ENCODE measurements around the gene SLC25A27. TPM values are rescaled to one million over a fixed set of nuclear protein-coding genes. Genes with fewer than 3 reads are reported as not detected.

SLC25A27 gene
- total and polyA plus RNA-seq, 2 donors (not counting 1 experiment from before 2014, with no cell fraction given): 0.75 to 3.8 TPM

DNA sequence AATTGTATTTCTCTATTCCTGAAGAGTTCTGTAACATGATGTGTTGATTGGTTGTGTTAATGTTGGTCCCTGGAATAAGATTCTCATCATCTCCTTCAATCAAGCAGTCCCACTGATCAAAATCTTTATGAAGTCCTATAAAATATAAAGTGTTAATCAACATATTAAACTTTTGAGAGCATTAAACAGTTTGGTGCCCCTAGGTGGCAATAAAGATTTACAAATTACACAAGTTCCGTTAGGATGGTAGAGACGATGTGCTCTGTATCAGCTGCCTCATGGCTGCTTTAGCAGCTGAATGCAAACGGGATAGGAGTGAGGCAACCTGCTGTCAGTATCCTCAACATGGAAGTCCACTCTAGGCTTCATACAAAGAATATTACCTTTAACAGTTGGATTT, 51.8 kb downstream of the SLC25A27 start:
- H3K79me2 ChIP-seq (ENCODE audit: control insufficient read depth, insufficient read depth, low read length): no peaks in the 10 kb centered on the region
- no peak overlapping the region for H3K27ac Mint-ChIP-seq

DNA sequence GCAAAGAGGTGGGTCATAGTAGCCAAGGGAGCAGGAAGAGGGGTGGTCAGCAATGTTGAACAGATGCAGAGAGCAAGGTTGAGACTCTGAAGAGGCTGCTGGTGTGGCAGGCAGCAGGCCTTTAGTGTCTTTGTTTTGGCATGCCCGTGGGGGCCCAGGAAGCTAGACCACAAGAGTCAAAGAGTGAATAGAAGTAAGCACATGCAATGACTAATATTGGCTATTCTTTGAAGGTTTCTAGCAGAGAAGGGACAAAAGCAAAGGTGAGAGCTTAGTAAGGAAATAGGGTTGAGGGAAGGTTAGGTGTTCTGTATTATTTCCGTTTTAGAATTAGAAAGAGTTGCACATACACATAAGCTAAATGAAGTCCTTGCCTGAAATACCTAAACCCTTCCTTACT, 53.7 kb downstream of the SLC25A27 start:
- peaks cover 22% of the 10 kb centered on the region for H3K27me3 Mint-ChIP-seq
- H3K4me3 Mint-ChIP-seq: no peak overlapping the region
- Histone ChIP-seq H3K9ac (ENCODE audit: low read length) (no peak overlapping the region), H3K27me3 (replicated peaks in 1 of 4; ENCODE audit: control extremely low read depth in 1 of 4, control insufficient read depth in 3 of 4, insufficient read depth in 4 of 4, low read length in 3 of 4) (peaks cover 0 to 4% (median 2%) of the 10 kb centered on the region in 4 experiments), H3K4me3 (ENCODE audit: control extremely low read depth in 1 of 5, extremely low read depth in 1 of 5, insufficient read depth in 1 of 5, low read depth in 2 of 5, low read length in 4 of 5) (no peak overlapping the region), H2AFZ (ENCODE audit: insufficient read depth, low read depth, low read length, poor library complexity, severe bottlenecking) (no peak overlapping the region), H3K4me2 (replicated peaks; ENCODE audit: low read depth, low read length, poor library complexity, severe bottlenecking) (no peak overlapping the region), H3K9me3 (ENCODE audit: control extremely low read depth in 1 of 3, control insufficient read depth in 2 of 3, insufficient read depth in 1 of 3, low read length in 2 of 3) (no peaks in the 10 kb centered on the region), H4K20me1 (ENCODE audit: control insufficient read depth, insufficient read depth, low read length, poor library complexity, severe bottlenecking) (no peaks in the 10 kb centered on the region), H3K36me3 (replicated peaks in 1 of 2; ENCODE audit: control extremely low read depth in 1 of 2, control insufficient read depth in 1 of 2, extremely low read depth in 1 of 2, insufficient read depth in 2 of 2, low read length in 1 of 2) (no peaks in the 10 kb centered on the region), H3K4me1 (ENCODE audit: control insufficient read depth in 2 of 2, insufficient read depth in 2 of 2, low read length in 2 of 2) (no peaks in the 10 kb centered on the region), H3K79me2 (ENCODE audit: control insufficient read depth, insufficient read depth, low read length) (no peaks in the 10 kb centered on the region), H3K27ac (ENCODE audit: low read length in 2 of 2) (no peak overlapping the region)
- H3K4me1 Mint-ChIP-seq: no peaks in the 10 kb centered on the region
- WGBS (ENCODE audit: insufficient coverage): 80% methylated on average over 1 of the region's 2 CpGs
- POLR2A ChIA-PET: no interaction called here
- DNase-seq (no peak), ATAC-seq (ENCODE audit: low read depth) (no peak)
- CTCF ChIA-PET: no interaction called here
- intact Hi-C loops (cut with micrococcal nuclease): no loop called here
- no peak for TF ChIP-seq EZH2 (IDR thresholded peaks at IDR 0.05; ENCODE audit: borderline replicate concordance, insufficient read depth, low read depth, low read length, poor library complexity, severe bottlenecking)
- TF ChIP-seq, protein P1, sequence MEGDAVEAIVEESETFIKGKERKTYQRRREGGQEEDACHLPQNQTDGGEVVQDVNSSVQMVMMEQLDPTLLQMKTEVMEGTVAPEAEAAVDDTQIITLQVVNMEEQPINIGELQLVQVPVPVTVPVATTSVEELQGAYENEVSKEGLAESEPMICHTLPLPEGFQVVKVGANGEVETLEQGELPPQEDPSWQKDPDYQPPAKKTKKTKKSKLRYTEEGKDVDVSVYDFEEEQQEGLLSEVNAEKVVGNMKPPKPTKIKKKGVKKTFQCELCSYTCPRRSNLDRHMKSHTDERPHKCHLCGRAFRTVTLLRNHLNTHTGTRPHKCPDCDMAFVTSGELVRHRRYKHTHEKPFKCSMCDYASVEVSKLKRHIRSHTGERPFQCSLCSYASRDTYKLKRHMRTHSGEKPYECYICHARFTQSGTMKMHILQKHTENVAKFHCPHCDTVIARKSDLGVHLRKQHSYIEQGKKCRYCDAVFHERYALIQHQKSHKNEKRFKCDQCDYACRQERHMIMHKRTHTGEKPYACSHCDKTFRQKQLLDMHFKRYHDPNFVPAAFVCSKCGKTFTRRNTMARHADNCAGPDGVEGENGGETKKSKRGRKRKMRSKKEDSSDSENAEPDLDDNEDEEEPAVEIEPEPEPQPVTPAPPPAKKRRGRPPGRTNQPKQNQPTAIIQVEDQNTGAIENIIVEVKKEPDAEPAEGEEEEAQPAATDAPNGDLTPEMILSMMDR (IDR thresholded peaks at IDR 0.05): no peak
- no peaks in the 10 kb centered on the region for H3K9me3 Mint-ChIP-seq (ENCODE audit: insufficient read depth)
- no peak overlapping the region for H3K27ac Mint-ChIP-seq

More for the DNA sequence above, 51.8 kb downstream of the SLC25A27 start:
- no peaks in the 10 kb centered on the region for H3K4me1 Mint-ChIP-seq
- TF ChIP-seq, protein P1 (IDR thresholded peaks at IDR 0.05): no peak
- no peak for TF ChIP-seq EZH2 (IDR thresholded peaks at IDR 0.05; ENCODE audit: borderline replicate concordance, insufficient read depth, low read depth, low read length, poor library complexity, severe bottlenecking)
- H3K4me3 Mint-ChIP-seq: no peak overlapping the region
- no CpG with 5 or more reads among the region's 3 CpGs for WGBS (ENCODE audit: insufficient coverage)
- ChIA-PET POLR2A (no interaction called here), CTCF (no interaction called here)
- Histone ChIP-seq H3K9ac (ENCODE audit: low read length) (no peak overlapping the region), H2AFZ (ENCODE audit: insufficient read depth, low read depth, low read length, poor library complexity, severe bottlenecking) (no peak overlapping the region), H3K36me3 (replicated peaks in 1 of 2; ENCODE audit: control extremely low read depth in 1 of 2, control insufficient read depth in 1 of 2, extremely low read depth in 1 of 2, insufficient read depth in 2 of 2, low read length in 1 of 2) (no peaks in the 10 kb centered on the region), H3K4me2 (replicated peaks; ENCODE audit: low read depth, low read length, poor library complexity, severe bottlenecking) (no peak overlapping the region), H4K20me1 (ENCODE audit: control insufficient read depth, insufficient read depth, low read length, poor library complexity, severe bottlenecking) (no peaks in the 10 kb centered on the region), H3K27me3 (replicated peaks in 1 of 4; ENCODE audit: control extremely low read depth in 1 of 4, control insufficient read depth in 3 of 4, insufficient read depth in 4 of 4, low read length in 3 of 4) (peaks cover 0 to 4% (median 2%) of the 10 kb centered on the region in 4 experiments), H3K9me3 (ENCODE audit: control extremely low read depth in 1 of 3, control insufficient read depth in 2 of 3, insufficient read depth in 1 of 3, low read length in 2 of 3) (no peaks in the 10 kb centered on the region), H3K4me1 (ENCODE audit: control insufficient read depth in 2 of 2, insufficient read depth in 2 of 2, low read length in 2 of 2) (no peaks in the 10 kb centered on the region), H3K27ac (ENCODE audit: low read length in 2 of 2) (no peak overlapping the region), H3K4me3 (ENCODE audit: control extremely low read depth in 1 of 5, extremely low read depth in 1 of 5, insufficient read depth in 1 of 5, low read depth in 2 of 5, low read length in 4 of 5) (no peak overlapping the region)
- H3K9me3 Mint-ChIP-seq (ENCODE audit: insufficient read depth): no peaks in the 10 kb centered on the region
- ATAC-seq (ENCODE audit: low read depth) (no peak), DNase-seq (no peak)
- intact Hi-C loops (cut with micrococcal nuclease): no loop called here
- H3K27me3 Mint-ChIP-seq: peaks cover 22% of the 10 kb centered on the region
